ENCODE data around the gene P2RX2.

- TF ChIP-seq CTCF (IDR thresholded peaks at IDR 0.05) (peak in 3 of 5 experiments; percentile 38 to 61 (median 51)), POLR2A (IDR thresholded peaks at IDR 0.05) (no peak), EP300 (IDR thresholded peaks at IDR 0.05) (peak in 1 of 2 donors; percentile 17)
These were observed 20.2 kb downstream of the P2RX2 start for GRCh38 chr12:132638541-132639408.
